Measurements from ENCODE around the gene VEGFD.

Gene VEGFD, protein sequence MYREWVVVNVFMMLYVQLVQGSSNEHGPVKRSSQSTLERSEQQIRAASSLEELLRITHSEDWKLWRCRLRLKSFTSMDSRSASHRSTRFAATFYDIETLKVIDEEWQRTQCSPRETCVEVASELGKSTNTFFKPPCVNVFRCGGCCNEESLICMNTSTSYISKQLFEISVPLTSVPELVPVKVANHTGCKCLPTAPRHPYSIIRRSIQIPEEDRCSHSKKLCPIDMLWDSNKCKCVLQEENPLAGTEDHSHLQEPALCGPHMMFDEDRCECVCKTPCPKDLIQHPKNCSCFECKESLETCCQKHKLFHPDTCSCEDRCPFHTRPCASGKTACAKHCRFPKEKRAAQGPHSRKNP

DNA sequence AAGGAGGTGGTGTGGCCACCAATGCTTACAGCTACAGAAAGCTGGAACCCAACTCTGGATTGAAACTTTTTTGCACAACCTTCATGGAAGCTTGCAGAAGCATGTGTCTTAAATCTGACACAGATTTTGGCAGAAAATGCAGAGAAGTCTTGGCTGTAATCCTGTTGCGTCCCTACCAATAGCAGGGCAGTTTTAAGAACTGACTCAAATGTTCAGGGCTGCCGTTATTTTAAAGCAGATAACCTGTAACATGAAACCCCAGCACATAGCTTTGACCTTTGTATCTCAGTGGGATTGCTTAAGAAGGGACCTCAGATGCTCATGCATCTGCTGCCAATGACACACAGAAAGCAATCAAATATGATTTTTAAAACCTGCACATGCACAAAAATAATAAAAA is at the start of gene VEGFD:
Gene VEGFD, minus strand, starts transcription at position 110 of the 400 bp plus-strand sequence. CDS start 467 bp downstream, outside the sequence.
- Histone ChIP-seq H3K4me2 (ENCODE audit: low read depth, low read length, poor library complexity, severe bottlenecking) (no peak within 1 kb of the TSS), H3K36me3 (ENCODE audit: low read length) (no peaks in the 10 kb centered on the region), H3K4me3 (ENCODE audit: insufficient read depth, low read length, poor library complexity, severe bottlenecking) (no peak within 1 kb of the TSS), H3F3A (ENCODE audit: insufficient read depth) (no peaks in the 10 kb centered on the region), H3K9ac (ENCODE audit: low read length) (no peak within 1 kb of the TSS), H3K79me2 (ENCODE audit: insufficient read depth, low read length) (no peaks in the 10 kb centered on the region), H3K9me3 (ENCODE audit: insufficient read depth, low read length) (no peaks in the 10 kb centered on the region), H3K27me3 (ENCODE audit: low read length) (no peaks in the 10 kb centered on the region), H3K9me2 (replicated peaks; ENCODE audit: insufficient read depth, low read length) (no peaks in the 10 kb centered on the region), H4K20me1 (ENCODE audit: low read depth, low read length) (no peaks in the 10 kb centered on the region), H3K27ac (ENCODE audit: low read depth, low read length) (no peak within 1 kb of the TSS), H2AFZ (ENCODE audit: low read depth, low read length, severe bottlenecking) (no peak within 1 kb of the TSS)
- TF ChIP-seq, protein P1, sequence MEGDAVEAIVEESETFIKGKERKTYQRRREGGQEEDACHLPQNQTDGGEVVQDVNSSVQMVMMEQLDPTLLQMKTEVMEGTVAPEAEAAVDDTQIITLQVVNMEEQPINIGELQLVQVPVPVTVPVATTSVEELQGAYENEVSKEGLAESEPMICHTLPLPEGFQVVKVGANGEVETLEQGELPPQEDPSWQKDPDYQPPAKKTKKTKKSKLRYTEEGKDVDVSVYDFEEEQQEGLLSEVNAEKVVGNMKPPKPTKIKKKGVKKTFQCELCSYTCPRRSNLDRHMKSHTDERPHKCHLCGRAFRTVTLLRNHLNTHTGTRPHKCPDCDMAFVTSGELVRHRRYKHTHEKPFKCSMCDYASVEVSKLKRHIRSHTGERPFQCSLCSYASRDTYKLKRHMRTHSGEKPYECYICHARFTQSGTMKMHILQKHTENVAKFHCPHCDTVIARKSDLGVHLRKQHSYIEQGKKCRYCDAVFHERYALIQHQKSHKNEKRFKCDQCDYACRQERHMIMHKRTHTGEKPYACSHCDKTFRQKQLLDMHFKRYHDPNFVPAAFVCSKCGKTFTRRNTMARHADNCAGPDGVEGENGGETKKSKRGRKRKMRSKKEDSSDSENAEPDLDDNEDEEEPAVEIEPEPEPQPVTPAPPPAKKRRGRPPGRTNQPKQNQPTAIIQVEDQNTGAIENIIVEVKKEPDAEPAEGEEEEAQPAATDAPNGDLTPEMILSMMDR (IDR thresholded peaks at IDR 0.05; ENCODE audit: insufficient read depth, low read length, poor library complexity, severe bottlenecking) = no peak
- no peak for TF ChIP-seq EZH2phosphoT487 (conservative IDR thresholded peaks at IDR 0.05; ENCODE audit: low read length)

DNA sequence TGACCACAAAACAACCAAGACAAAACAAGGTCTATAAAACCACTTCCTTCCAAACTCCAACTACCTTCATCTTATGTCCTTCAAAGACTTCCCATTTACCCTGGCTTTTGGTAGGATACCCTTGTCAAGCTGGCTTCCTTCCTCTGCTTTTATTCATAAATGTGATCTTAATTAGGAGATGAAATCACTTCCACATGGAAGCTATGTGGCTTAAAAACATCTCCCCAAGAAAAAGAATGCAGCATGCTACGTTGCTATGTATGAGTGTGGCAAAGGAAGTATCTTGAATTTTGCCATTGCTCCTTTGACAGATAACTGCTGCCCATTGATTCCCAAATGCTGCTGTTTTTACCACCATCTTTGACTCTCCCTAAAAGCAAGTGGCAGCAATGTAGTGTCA is 46.4 kb upstream of the VEGFD start:
- Histone ChIP-seq H3K27ac (ENCODE audit: low read depth, low read length) (no peak overlapping the region), H3K4me2 (ENCODE audit: low read depth, low read length, poor library complexity, severe bottlenecking) (no peak overlapping the region), H2AFZ (ENCODE audit: low read depth, low read length, severe bottlenecking) (no peak overlapping the region), H3K9ac (ENCODE audit: low read length) (no peak overlapping the region), H3K36me3 (ENCODE audit: low read length) (no peaks in the 10 kb centered on the region), H3K27me3 (ENCODE audit: low read length) (no peaks in the 10 kb centered on the region), H3F3A (ENCODE audit: insufficient read depth) (no peaks in the 10 kb centered on the region), H3K9me3 (ENCODE audit: insufficient read depth, low read length) (no peaks in the 10 kb centered on the region), H3K4me3 (ENCODE audit: insufficient read depth, low read length, poor library complexity, severe bottlenecking) (no peak overlapping the region), H3K9me2 (replicated peaks; ENCODE audit: insufficient read depth, low read length) (no peaks in the 10 kb centered on the region), H4K20me1 (ENCODE audit: low read depth, low read length) (no peaks in the 10 kb centered on the region), H3K79me2 (ENCODE audit: insufficient read depth, low read length) (no peaks in the 10 kb centered on the region)
- no peak for TF ChIP-seq EZH2phosphoT487 (conservative IDR thresholded peaks at IDR 0.05; ENCODE audit: low read length)
- TF ChIP-seq, protein P1 (IDR thresholded peaks at IDR 0.05; ENCODE audit: insufficient read depth, low read length, poor library complexity, severe bottlenecking) = no peak

DNA sequence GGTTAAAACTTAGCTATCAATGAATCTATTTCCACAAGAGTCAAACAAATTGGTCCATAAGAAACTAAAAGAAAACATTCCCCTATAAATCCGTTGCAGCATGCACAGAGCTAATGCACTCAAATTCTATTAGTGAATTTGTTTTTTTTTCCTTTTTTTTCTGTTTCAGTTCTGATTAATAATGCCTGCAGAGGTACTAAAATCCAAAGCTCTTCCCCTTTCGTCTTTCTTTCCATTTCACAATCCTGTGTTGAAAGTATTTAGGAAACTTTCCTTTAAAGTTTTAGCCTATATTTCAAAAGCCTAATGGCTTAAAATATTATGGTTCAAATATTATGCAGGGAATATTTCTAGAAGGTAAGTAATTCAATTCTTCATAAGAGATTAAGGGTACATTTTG is 45.9 kb upstream of the VEGFD start:
- Histone ChIP-seq H3F3A (ENCODE audit: insufficient read depth) (no peaks in the 10 kb centered on the region), H3K27ac (ENCODE audit: low read depth, low read length) (no peak overlapping the region), H3K9me3 (ENCODE audit: insufficient read depth, low read length) (no peaks in the 10 kb centered on the region), H4K20me1 (ENCODE audit: low read depth, low read length) (no peaks in the 10 kb centered on the region), H3K4me2 (ENCODE audit: low read depth, low read length, poor library complexity, severe bottlenecking) (no peak overlapping the region), H3K9me2 (replicated peaks; ENCODE audit: insufficient read depth, low read length) (no peaks in the 10 kb centered on the region), H3K9ac (ENCODE audit: low read length) (no peak overlapping the region), H2AFZ (ENCODE audit: low read depth, low read length, severe bottlenecking) (no peak overlapping the region), H3K4me3 (ENCODE audit: insufficient read depth, low read length, poor library complexity, severe bottlenecking) (no peak overlapping the region), H3K79me2 (ENCODE audit: insufficient read depth, low read length) (no peaks in the 10 kb centered on the region), H3K27me3 (ENCODE audit: low read length) (no peaks in the 10 kb centered on the region), H3K36me3 (ENCODE audit: low read length) (no peaks in the 10 kb centered on the region)
- no peak for TF ChIP-seq EZH2phosphoT487 (conservative IDR thresholded peaks at IDR 0.05; ENCODE audit: low read length)
- TF ChIP-seq, protein P1 (IDR thresholded peaks at IDR 0.05; ENCODE audit: insufficient read depth, low read length, poor library complexity, severe bottlenecking) = no peak
